HepG2 (cell line): Measurements from ENCODE around the gene FGD2. TPM values are rescaled to one million over a fixed set of nuclear protein-coding genes. Genes with fewer than 3 reads are reported as not detected.

ENCODE experiments used
- FOXP4 ChIP-seq: sonication (generic); formaldehyde crosslinking; IDR thresholded peaks from 2 replicates; pipeline ENCODE4 v1.4.0; 2020; ENCODE audit warnings: missing genetic modification reagents
- HDAC2 ChIP-seq: sonication (generic); formaldehyde crosslinking; IDR thresholded peaks from 2 replicates; pipeline ENCODE4 v1.4.0; 2020; ENCODE audit warnings: missing genetic modification reagents
- HOXA5 ChIP-seq: sonication (generic); formaldehyde crosslinking; IDR thresholded peaks from 2 replicates; pipeline ENCODE4 v1.4.0; 2020; ENCODE audit warnings: missing genetic modification reagents
- IKZF5 ChIP-seq: IDR thresholded peaks from 2 replicates; pipeline ENCODE4 v1.6.1; 2018; ENCODE audit warnings: missing genetic modification reagents, mild to moderate bottlenecking, missing compliant biosample characterization
- IRF2 ChIP-seq: IDR thresholded peaks from 2 replicates; pipeline ENCODE4 v1.6.1; 2018; ENCODE audit warnings: missing genetic modification reagents, missing compliant biosample characterization
- MBD4 ChIP-seq: IDR thresholded peaks from 2 replicates; pipeline ENCODE4 v1.6.1; 2012; ENCODE audit warnings: low read length, inconsistent platforms, borderline replicate concordance
- NRL ChIP-seq: sonication (generic); formaldehyde crosslinking; IDR thresholded peaks from 2 replicates; pipeline ENCODE4 v1.5.0; 2020; ENCODE audit warnings: missing genetic modification reagents, mild to moderate bottlenecking, moderate library complexity, borderline replicate concordance
- POLR2G ChIP-seq: fragments of 200-400 bp; formaldehyde crosslinking; IDR thresholded peaks from 2 replicates; pipeline ENCODE4 v1.6.1; 2018; ENCODE audit warnings: mild to moderate bottlenecking, low read depth, low read length, moderate library complexity
- PRPF4 ChIP-seq: fragments of 200-400 bp; formaldehyde crosslinking; IDR thresholded peaks from 2 replicates; pipeline ENCODE4 v1.6.1; 2016; ENCODE audit warnings: low read length, low read depth; ENCODE audit not compliant: poor library complexity, severe bottlenecking
- YEATS4 ChIP-seq: sonication (generic); formaldehyde crosslinking; IDR thresholded peaks from 2 replicates; pipeline ENCODE4 v1.4.0; 2020; ENCODE audit warnings: missing genetic modification reagents, borderline replicate concordance
- ZNF18 ChIP-seq: sonication (generic); formaldehyde crosslinking; IDR thresholded peaks from 2 replicates; pipeline ENCODE4 v1.8.0; 2022; ENCODE audit warnings: mild to moderate bottlenecking, missing genetic modification reagents; ENCODE audit not compliant: insufficient replicate concordance
- ZNF232 ChIP-seq: sonication (generic); formaldehyde crosslinking; IDR thresholded peaks from 2 replicates; pipeline ENCODE4 v1.4.0; 2020; ENCODE audit warnings: missing genetic modification reagents, borderline replicate concordance
- ZNF235 ChIP-seq: sonication (generic); formaldehyde crosslinking; IDR thresholded peaks from 2 replicates; pipeline ENCODE4 v1.8.1; 2023; ENCODE audit warnings: mild to moderate bottlenecking, missing genetic modification reagents, borderline replicate concordance
- ZNF264 ChIP-seq: sonication (generic); formaldehyde crosslinking; IDR thresholded peaks from 2 replicates; pipeline ENCODE4 v1.4.0; 2020; ENCODE audit warnings: missing genetic modification reagents
- ZNF280D ChIP-seq: sonication (generic); formaldehyde crosslinking; IDR thresholded peaks from 2 replicates; pipeline ENCODE4 v1.5.1; 2020; ENCODE audit warnings: mild to moderate bottlenecking, missing genetic modification reagents
- ZNF281 ChIP-seq: sonication (generic); formaldehyde crosslinking; IDR thresholded peaks from 2 replicates; pipeline ENCODE4 v1.4.0; 2020; ENCODE audit warnings: missing genetic modification reagents, borderline replicate concordance
- ZNF589 ChIP-seq: sonication (generic); formaldehyde crosslinking; conservative IDR thresholded peaks from 2 replicates; pipeline ENCODE4 v1.8.0; 2022; ENCODE audit warnings: mild to moderate bottlenecking, moderate library complexity, missing genetic modification reagents
- polyA plus RNA-seq, 8 experiments: library from polyadenylated mRNA; depleted of rRNA in 3 of 8; stranded (reverse) in 7 of 8; unstranded in 1 of 8; fragments of >200 nt; fragmentation: Illumina TruSeq in 4 of 8; extraction: Trizol in 4 of 8; gene quantifications; 2 replicates each; pipeline versions ENCODE4 v1.2.1 to v1.2.3, GENCODE V29; 2011 to 2016; ENCODE audit warnings: low read depth in 4 of 8, missing spikeins in 1 of 8, mixed read lengths in 1 of 8; ENCODE audit not compliant: insufficient read depth in 1 of 8
- total RNA-seq, 5 experiments: library from RNA; depleted of rRNA; stranded (reverse); fragments of >200 nt; fragmentation: Illumina TruSeq; extraction: Trizol; gene quantifications; 2 replicates each; pipeline ENCODE4 v1.2.3, GENCODE V29; 2016; ENCODE audit warnings: low read depth in 1 of 5

The FGD2 gene
- total and polyA plus RNA-seq, 2 of the 13 experiments (the other 11 are each of a cell fraction or from before 2014, with no cell fraction given) = not detected

GRCh38 chr6:37029249-37029971, 24.0 kb downstream of the FGD2 start (continued):
- 0 out of 2 replicates have a peak, but pooled peaks have one; percentile 15 for TF ChIP-seq ZNF281 (CRISPR knock-in tag)
- no peak for TF ChIP-seq PRPF4
- TF ChIP-seq MBD4 = no peak
- TF ChIP-seq FOXP4 = peak; percentile 58
- 0 out of 2 replicates have a peak, but pooled peaks have one; percentile 55 for TF ChIP-seq ZNF232 (CRISPR knock-in tag)
- TF ChIP-seq IKZF5 (CRISPR knock-in tag) = peak; percentile 76; the same call in 1 of the 2 replicates
- peak; percentile 80 for TF ChIP-seq ZNF18 (CRISPR knock-in tag)
- TF ChIP-seq POLR2G = no peak
- no peak for TF ChIP-seq ZNF235 (CRISPR knock-in tag)
- TF ChIP-seq NRL = peak; percentile 42; the same call in 1 of the 2 replicates
- TF ChIP-seq ZNF589 = no peak
- TF ChIP-seq HDAC2 (CRISPR knock-in tag) = peak; percentile 50; the same call in 1 of the 2 replicates
- TF ChIP-seq IRF2 (CRISPR knock-in tag) = peak; percentile 87
- TF ChIP-seq HOXA5 (CRISPR knock-in tag) = no peak
- no peak for TF ChIP-seq ZNF264 (CRISPR knock-in tag)
- TF ChIP-seq YEATS4 (CRISPR knock-in tag) = no peak
- peak; percentile 49; the same call in 1 of the 2 replicates for TF ChIP-seq ZNF280D (CRISPR knock-in tag)
